Measurements from ENCODE around the gene KIAA0825. TPM values are rescaled to one million over a fixed set of nuclear protein-coding genes. Genes with fewer than 3 reads are reported as not detected.

The KIAA0825 gene
- total RNA-seq, 2 experiments from 2014 or later: 0.32 to 0.54 TPM

GRCh38 chr5:94649874-94650273, 31.5 kb upstream of the KIAA0825 start:
- Mint-ChIP-seq H3K4me3 (no peak overlapping the region), H3K9me3 (peaks cover 4% of the 10 kb centered on the region), H3K27me3 (no peaks in the 10 kb centered on the region), H3K36me3 (ENCODE audit: low read depth) (peaks cover 24% of the 10 kb centered on the region), H3K4me1 (ENCODE audit: low read depth) (no peaks in the 10 kb centered on the region), H3K27ac (no peak overlapping the region)
- ChIA-PET POLR2A (no interaction called here), CTCF (no interaction called here)
- ATAC-seq (no peak), DNase-seq (no peak)
- TF ChIP-seq CTCF (IDR thresholded peaks at IDR 0.05): no peak
- intact Hi-C loops (cut with micrococcal nuclease): no loop called here

GRCh38 chr5:94646758-94647157, 28.4 kb upstream of the KIAA0825 start:
- POLR2A ChIA-PET: no interaction called here
- H3K27ac Mint-ChIP-seq: no peak overlapping the region
- H3K27me3 Mint-ChIP-seq: no peaks in the 10 kb centered on the region
- no peak overlapping the region for H3K4me3 Mint-ChIP-seq
- no peak for TF ChIP-seq CTCF (IDR thresholded peaks at IDR 0.05)
- CTCF ChIA-PET: no interaction called here
- DNase-seq: no peak
- H3K9me3 Mint-ChIP-seq: no peaks in the 10 kb centered on the region
- peaks cover 16% of the 10 kb centered on the region for H3K36me3 Mint-ChIP-seq (ENCODE audit: low read depth)
- intact Hi-C loops (cut with micrococcal nuclease): no loop called here
- no peaks in the 10 kb centered on the region for H3K4me1 Mint-ChIP-seq (ENCODE audit: low read depth)
- no peak for ATAC-seq

- H3K27me3 Mint-ChIP-seq: no peaks in the 10 kb centered on the region
- no peak for TF ChIP-seq CTCF (IDR thresholded peaks at IDR 0.05)
- H3K36me3 Mint-ChIP-seq (ENCODE audit: low read depth): peaks cover 30% of the 10 kb centered on the region
- H3K9me3 Mint-ChIP-seq: peaks cover 8% of the 10 kb centered on the region
- CTCF ChIA-PET: no interaction called here
- DNase-seq (no peak), ATAC-seq (no peak)
- H3K27ac Mint-ChIP-seq: no peak overlapping the region
- H3K4me1 Mint-ChIP-seq (ENCODE audit: low read depth): no peaks in the 10 kb centered on the region
- POLR2A ChIA-PET: interaction anchor here (0.6 kb wide), 1 partner anchor 55 kb away, joined by 3 read pairs; no protein-coding TSS in a partner anchor
- H3K4me3 Mint-ChIP-seq: no peak overlapping the region
- intact Hi-C loops (cut with micrococcal nuclease): no loop called here
These were observed 26.6 kb upstream of the KIAA0825 start for GRCh38 chr5:94645053-94645452.

GRCh38 chr5:94640176-94640575, 21.8 kb upstream of the KIAA0825 start:
- intact Hi-C loops (cut with micrococcal nuclease): no loop called here
- no peak for TF ChIP-seq CTCF (IDR thresholded peaks at IDR 0.05)
- H3K27ac Mint-ChIP-seq: no peak overlapping the region
- no peak overlapping the region for H3K4me3 Mint-ChIP-seq
- H3K27me3 Mint-ChIP-seq: no peaks in the 10 kb centered on the region
- peaks cover 8% of the 10 kb centered on the region for H3K4me1 Mint-ChIP-seq (ENCODE audit: low read depth)
- CTCF ChIA-PET: no interaction called here
- POLR2A ChIA-PET: no interaction called here
- peaks cover 19% of the 10 kb centered on the region for H3K9me3 Mint-ChIP-seq
- peaks cover 67% of the 10 kb centered on the region for H3K36me3 Mint-ChIP-seq (ENCODE audit: low read depth)
- ATAC-seq: no peak
- no peak for DNase-seq

GRCh38 chr5:94632024-94632423, 13.6 kb upstream of the KIAA0825 start:
- Mint-ChIP-seq H3K4me3 (no peak overlapping the region), H3K27ac (no peak overlapping the region), H3K4me1 (ENCODE audit: low read depth) (peaks cover 19% of the 10 kb centered on the region), H3K27me3 (no peaks in the 10 kb centered on the region), H3K9me3 (peaks cover 6% of the 10 kb centered on the region), H3K36me3 (ENCODE audit: low read depth) (peaks cover 54% of the 10 kb centered on the region)
- DNase-seq: no peak
- no peak for TF ChIP-seq CTCF (IDR thresholded peaks at IDR 0.05)
- ATAC-seq: no peak
- ChIA-PET POLR2A (no interaction called here), CTCF (no interaction called here)
- intact Hi-C loops (cut with micrococcal nuclease): no loop called here

Data from activated CD8-positive, alpha-beta T cell treated with anti-CD3 and anti-CD28 coated beads for 36 hours (primary cell).